ENCODE measurements around the gene TBC1D16. TPM values are rescaled to one million over a fixed set of nuclear protein-coding genes. Genes with fewer than 3 reads are reported as not detected.

Gene TBC1D16
- total RNA-seq, 1 experiment from 2014 or later = 85.8 TPM

DNA sequence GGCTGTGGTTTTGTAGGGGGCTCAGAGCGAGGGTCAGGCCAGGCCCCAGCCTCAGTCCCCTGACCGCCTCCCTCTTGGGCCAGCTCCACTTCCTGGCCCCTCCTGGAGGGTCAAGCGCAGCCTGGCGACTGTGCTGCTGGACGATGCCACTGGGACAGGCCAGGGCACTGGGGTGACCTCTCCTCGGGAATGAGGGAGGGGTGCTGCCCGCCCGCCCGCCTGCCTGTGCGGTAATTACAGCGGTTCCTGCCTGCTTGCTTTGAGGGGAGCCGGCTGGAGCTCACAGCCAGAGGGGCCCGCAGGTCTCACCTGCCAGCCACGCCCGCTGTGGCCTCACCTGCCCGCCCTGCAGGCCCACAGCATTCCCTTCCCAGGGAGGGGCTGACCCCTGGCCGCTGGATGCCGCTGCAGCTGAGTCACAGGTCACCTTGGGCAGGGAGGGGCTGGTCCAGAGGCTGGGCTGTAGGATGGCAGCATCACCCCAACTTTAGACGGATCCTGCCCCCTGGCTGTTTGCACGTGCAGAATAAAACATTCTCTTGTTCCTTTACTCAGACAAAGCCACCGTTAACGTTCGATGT lies 119.7 kb downstream of the TBC1D16 start:
- peak; percentile 92 for DNase-seq
- Histone ChIP-seq H2BK120ac (ENCODE audit: low read depth, low read length, poor library complexity, severe bottlenecking) (no peak overlapping the region), H4K8ac (replicated peaks; ENCODE audit: insufficient read length, low read depth, low read length) (no peak overlapping the region), H3K4ac (ENCODE audit: low read depth, low read length) (no peak overlapping the region), H3K18ac (ENCODE audit: insufficient read length, low read depth, low read length) (no peak overlapping the region), H4K20me1 (ENCODE audit: control insufficient read depth, insufficient read depth, insufficient read length) (no peaks in the 10 kb centered on the region), H3K4me2 (ENCODE audit: insufficient read depth, insufficient read length, low read length) (no peak overlapping the region), H3K27me3 (ENCODE audit: insufficient read depth, low read length) (no peaks in the 10 kb centered on the region), H3K23ac (ENCODE audit: insufficient read length, low read depth, low read length) (no peak overlapping the region), H2BK15ac (ENCODE audit: low read depth, low read length) (no peak overlapping the region), H2AFZ (ENCODE audit: low read length) (no peak overlapping the region), H2AK5ac (ENCODE audit: insufficient read length, low read length) (no peak overlapping the region), H3K4me1 (ENCODE audit: insufficient read depth, low read length) (no peaks in the 10 kb centered on the region), H3K9me3 (ENCODE audit: control insufficient read depth, low read depth, low read length) (no peaks in the 10 kb centered on the region), H3K56ac (ENCODE audit: insufficient read length, low read depth, low read length) (no peak overlapping the region), H3K79me1 (ENCODE audit: insufficient read depth, low read depth, low read length, poor library complexity, severe bottlenecking) (no peaks in the 10 kb centered on the region), H3K9ac (ENCODE audit: extremely low read depth, insufficient read length, low read length) (no peak overlapping the region), H3K23me2 (ENCODE audit: insufficient read length, low read depth, low read length, poor library complexity, severe bottlenecking) (peaks cover 2% of the 10 kb centered on the region), H2BK5ac (ENCODE audit: insufficient read length, low read length) (no peak overlapping the region), H3K79me2 (ENCODE audit: insufficient read depth, low read length) (no peaks in the 10 kb centered on the region), H3K27ac (ENCODE audit: insufficient read length, low read depth, low read length) (no peak overlapping the region), H4K91ac (ENCODE audit: insufficient read length, low read depth, low read length) (no peak overlapping the region), H3T11ph (ENCODE audit: low read length) (no peak overlapping the region), H4K5ac (ENCODE audit: insufficient read length, low read depth, low read length) (no peak overlapping the region), H2BK20ac (ENCODE audit: low read depth, low read length, poor library complexity, severe bottlenecking) (no peak overlapping the region), H2BK12ac (ENCODE audit: insufficient read length, low read depth, low read length) (no peak overlapping the region), H3K14ac (ENCODE audit: insufficient read depth, low read length) (no peak overlapping the region)
- no peaks in the 10 kb centered on the region for H3K36me3 Mint-ChIP-seq (ENCODE audit: insufficient read depth in 1 of 3, low read depth in 3 of 3)
- no peak overlapping the region for H3K4me3 Mint-ChIP-seq
- H3K27me3 Mint-ChIP-seq (ENCODE audit: low read depth) = peaks cover 10% of the 10 kb centered on the region
- H3K4me1 Mint-ChIP-seq = peaks cover 8 to 14% of the 10 kb centered on the region in 2 experiments; a peak in 3 of 4 replicates
- TF ChIP-seq, protein P1, sequence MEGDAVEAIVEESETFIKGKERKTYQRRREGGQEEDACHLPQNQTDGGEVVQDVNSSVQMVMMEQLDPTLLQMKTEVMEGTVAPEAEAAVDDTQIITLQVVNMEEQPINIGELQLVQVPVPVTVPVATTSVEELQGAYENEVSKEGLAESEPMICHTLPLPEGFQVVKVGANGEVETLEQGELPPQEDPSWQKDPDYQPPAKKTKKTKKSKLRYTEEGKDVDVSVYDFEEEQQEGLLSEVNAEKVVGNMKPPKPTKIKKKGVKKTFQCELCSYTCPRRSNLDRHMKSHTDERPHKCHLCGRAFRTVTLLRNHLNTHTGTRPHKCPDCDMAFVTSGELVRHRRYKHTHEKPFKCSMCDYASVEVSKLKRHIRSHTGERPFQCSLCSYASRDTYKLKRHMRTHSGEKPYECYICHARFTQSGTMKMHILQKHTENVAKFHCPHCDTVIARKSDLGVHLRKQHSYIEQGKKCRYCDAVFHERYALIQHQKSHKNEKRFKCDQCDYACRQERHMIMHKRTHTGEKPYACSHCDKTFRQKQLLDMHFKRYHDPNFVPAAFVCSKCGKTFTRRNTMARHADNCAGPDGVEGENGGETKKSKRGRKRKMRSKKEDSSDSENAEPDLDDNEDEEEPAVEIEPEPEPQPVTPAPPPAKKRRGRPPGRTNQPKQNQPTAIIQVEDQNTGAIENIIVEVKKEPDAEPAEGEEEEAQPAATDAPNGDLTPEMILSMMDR (conservative IDR thresholded peaks at IDR 0.05) = peak; percentile 46; the same call in 2 of the 3 replicates
- no CpG with 5 or more reads among the region's 23 CpGs for WGBS (ENCODE audit: extremely low coverage, insufficient read length, low lambda C conversion rate)
- no peaks in the 10 kb centered on the region; a peak in 1 of 5 replicates for H3K9me3 Mint-ChIP-seq
- no peak overlapping the region for H3K27ac Mint-ChIP-seq
